ENCODE data around the gene TSPAN11.

DNA sequence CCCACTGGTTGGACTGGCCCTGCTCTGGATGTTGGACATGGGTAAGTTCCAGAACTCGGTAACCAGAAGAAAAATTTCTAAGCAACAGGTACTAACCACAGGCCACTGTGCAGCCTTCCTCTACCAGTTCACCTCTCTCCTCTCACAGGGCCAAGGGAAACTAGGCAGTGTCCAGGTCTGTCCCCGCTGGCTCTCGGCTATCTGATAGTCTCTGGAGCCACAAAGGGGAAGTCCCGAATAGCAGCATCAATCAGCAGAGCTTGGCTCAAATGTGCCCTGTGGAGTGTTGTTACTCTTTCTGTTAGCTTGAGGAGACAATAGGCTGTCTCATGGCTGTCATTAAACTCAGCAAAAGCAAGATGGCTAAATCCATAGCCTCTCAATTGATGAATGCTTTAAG is 73.2 kb downstream of the TSPAN11 start:
- no peak for TF ChIP-seq POLR2AphosphoS5 (IDR thresholded peaks at IDR 0.05; ENCODE audit: low read depth, low read length)
- TF ChIP-seq POLR2A (IDR thresholded peaks at IDR 0.05; ENCODE audit: low read depth, low read length) = no peak
- no peak for TF ChIP-seq TAF1 (IDR thresholded peaks at IDR 0.05; ENCODE audit: borderline replicate concordance, low read depth, low read length)
